IPS-15b (cell line): Measurements from ENCODE around the gene HECTD4.

ENCODE experiments used
- H3K27me3 ChIP-seq: one replicate; pipeline ENCODE4 v1.6.1; 2013; ENCODE audit warnings: low read length; ENCODE audit not compliant: control insufficient read depth, insufficient read depth
- H3K36me3 ChIP-seq: one replicate; pipeline ENCODE4 v1.6.1; 2013; ENCODE audit warnings: low read length; ENCODE audit not compliant: control insufficient read depth, insufficient read depth
- H3K4me1 ChIP-seq: one replicate; pipeline ENCODE4 v1.6.1; 2013; ENCODE audit warnings: mild to moderate bottlenecking, low read length; ENCODE audit not compliant: control insufficient read depth, insufficient read depth
- H3K4me3 ChIP-seq: one replicate; pipeline ENCODE4 v1.5.1; 2013; ENCODE audit warnings: low read depth, low read length
- H3K9ac ChIP-seq: one replicate; pipeline ENCODE4 v1.6.1; 2013; ENCODE audit warnings: low read depth, mild to moderate bottlenecking, low read length
- H3K9me3 ChIP-seq: one replicate; pipeline ENCODE4 v1.6.1; 2013; ENCODE audit warnings: mild to moderate bottlenecking, low read length; ENCODE audit not compliant: control insufficient read depth, insufficient read depth

Gene HECTD4

DNA sequence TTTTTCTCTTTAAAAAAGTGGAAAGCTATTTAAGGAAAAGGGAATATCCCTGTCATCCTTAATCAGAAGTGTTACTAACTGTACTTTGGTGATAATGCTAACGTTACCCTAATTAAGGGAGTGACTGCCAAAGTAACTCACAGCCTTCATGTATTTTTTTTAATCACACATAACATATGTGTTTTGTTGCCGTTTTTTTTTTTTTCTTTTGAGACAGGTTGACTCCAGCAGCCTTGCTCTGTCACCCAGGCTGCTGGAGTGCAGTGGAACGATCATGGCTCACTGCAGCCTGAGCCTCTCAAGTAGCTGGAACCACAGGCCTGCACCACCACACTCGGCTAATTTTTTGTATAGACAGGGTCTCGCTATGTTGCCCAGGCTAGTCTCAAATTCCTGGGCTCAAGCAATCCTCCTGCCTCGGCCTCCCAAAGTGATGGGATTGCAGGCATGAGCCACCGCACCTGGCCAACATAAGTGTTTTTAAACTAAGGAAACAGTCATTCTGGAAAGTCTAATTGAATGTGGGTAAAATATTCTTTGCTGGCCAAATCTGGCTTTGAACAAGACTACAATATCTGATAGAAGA, 56.5 kb downstream of the HECTD4 start:
- Histone ChIP-seq H3K27me3 (no peaks in the 10 kb centered on the region), H3K9ac (no peak overlapping the region), H3K4me1 (no peaks in the 10 kb centered on the region), H3K36me3 (no peaks in the 10 kb centered on the region), H3K4me3 (no peak overlapping the region), H3K9me3 (no peaks in the 10 kb centered on the region)

DNA sequence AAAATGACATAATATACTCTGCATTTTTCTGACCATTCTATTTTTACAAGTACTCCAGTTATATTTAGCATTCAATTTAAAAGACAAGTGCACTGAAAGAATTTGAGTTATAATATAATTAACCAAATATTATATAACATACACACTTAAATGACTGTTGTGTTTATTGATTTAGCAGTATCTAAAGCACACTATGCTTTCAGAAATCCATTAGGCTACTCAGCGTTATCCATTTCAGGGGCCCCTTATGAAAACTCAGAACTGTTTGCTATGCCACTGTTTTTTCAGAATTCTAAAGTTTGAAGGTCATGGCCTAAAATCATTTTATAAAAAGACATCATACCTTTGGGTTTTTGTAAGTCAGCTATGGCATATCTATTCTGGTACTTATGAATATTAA, 57.1 kb downstream of the HECTD4 start:
- no peak overlapping the region for H3K4me3 ChIP-seq
- H3K27me3 ChIP-seq, result no peaks in the 10 kb centered on the region

DNA sequence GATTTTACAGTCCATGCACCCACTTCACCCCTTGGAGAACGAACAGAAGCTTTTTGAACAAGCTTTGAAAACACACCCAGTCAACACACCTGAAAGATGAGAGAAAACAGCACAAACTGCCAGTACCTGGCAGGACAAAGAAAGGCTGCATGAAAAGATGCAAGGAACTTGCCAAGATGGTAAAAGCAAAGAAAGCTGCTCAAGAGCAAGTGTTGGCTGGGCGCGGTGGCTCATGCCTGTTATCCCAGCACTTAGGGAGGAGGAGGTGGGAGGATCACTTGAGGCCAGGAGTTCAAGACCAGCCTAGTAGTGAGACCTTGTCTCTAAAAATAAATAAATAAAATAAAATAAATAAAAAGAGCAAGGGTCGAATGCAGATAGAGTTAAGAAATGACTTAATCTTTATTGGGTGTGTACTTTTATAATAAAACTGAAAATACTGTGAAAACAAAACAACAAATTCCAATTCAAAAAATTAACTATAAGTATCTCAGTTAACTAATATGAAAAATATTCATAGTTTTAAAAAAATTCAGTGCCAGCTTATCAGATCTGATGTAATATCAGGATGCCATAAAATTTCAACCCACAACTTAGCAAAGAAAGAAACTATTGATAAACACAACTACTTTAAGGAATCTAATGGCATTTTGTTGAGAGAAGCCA, 59.2 kb downstream of the HECTD4 start:
- no peaks in the 10 kb centered on the region for H3K9me3 ChIP-seq
- no peaks in the 10 kb centered on the region for H3K36me3 ChIP-seq
- H3K27me3 ChIP-seq, result no peaks in the 10 kb centered on the region
- no peak overlapping the region for H3K9ac ChIP-seq
- no peak overlapping the region for H3K4me3 ChIP-seq
- no peaks in the 10 kb centered on the region for H3K4me1 ChIP-seq

More for the DNA sequence above, 57.1 kb downstream of the HECTD4 start:
- H3K4me1 ChIP-seq, result no peaks in the 10 kb centered on the region
- H3K9ac ChIP-seq, result no peak overlapping the region
- H3K9me3 ChIP-seq, result no peaks in the 10 kb centered on the region
- H3K36me3 ChIP-seq, result no peaks in the 10 kb centered on the region

DNA sequence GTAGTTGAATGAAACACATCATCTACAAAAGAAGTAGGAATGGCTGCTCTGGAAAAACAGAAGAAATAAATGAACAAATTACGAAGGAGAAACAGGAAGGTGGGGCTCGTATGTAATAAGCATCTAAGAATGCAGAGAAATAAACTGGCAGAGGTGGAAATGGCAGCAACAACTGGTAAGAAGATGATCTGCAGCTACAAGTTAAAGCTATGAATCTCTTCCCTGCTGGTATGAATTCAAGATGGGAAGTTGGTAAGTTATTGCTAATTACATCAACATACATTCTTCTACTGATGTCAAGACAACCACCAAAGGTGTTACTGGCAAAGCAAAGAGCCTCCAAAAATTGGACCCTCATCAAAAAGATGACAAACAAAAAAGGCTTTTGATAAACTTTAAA, 59.8 kb downstream of the HECTD4 start:
- Histone ChIP-seq H3K9me3 (no peaks in the 10 kb centered on the region), H3K27me3 (no peaks in the 10 kb centered on the region), H3K4me3 (no peak overlapping the region), H3K4me1 (no peaks in the 10 kb centered on the region), H3K9ac (no peak overlapping the region), H3K36me3 (no peaks in the 10 kb centered on the region)

DNA sequence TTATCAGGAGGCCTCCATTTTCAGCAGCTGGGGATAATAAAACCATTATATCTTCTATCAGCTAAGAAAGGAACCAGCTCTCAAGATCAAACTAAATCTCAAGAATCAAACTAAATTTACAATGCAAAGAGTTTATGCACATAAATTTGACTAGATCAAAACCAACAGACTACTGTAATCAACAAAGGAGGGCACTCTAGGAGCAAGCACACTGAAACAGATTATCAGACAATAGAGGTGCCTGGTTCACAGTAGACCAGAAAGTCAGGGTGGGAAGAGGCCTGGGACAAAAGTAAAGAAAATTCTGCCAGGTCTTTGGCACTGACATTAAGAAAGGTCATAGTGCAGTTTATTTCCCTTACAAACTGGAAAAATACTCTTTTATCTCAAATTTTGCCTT, 61.0 kb downstream of the HECTD4 start:
- Histone ChIP-seq H3K4me1 (no peaks in the 10 kb centered on the region), H3K4me3 (no peak overlapping the region), H3K27me3 (no peaks in the 10 kb centered on the region), H3K9ac (no peak overlapping the region), H3K36me3 (no peaks in the 10 kb centered on the region), H3K9me3 (no peaks in the 10 kb centered on the region)

DNA sequence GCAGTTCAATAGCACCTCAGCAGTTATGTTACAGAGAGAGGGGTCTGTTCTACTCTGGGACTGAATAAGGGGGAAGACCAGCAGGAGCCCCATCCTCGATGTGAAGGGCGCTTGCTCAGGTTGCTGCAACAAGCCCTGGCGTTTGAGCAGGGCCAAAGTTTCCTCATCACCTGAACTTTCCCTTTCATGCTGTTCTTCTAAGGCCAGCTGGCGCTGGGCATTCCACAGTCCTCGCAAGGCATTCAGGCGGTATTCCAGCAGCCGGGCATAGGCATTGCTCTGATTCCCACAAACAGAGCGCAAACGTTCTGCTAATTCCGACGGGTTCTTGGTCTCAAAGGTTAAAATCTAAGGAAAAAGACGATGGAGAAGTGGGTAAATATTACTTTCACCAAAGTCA, 62.8 kb downstream of the HECTD4 start:
- Histone ChIP-seq H3K36me3 (no peaks in the 10 kb centered on the region), H3K27me3 (no peaks in the 10 kb centered on the region), H3K9me3 (no peaks in the 10 kb centered on the region), H3K4me3 (no peak overlapping the region), H3K9ac (no peak overlapping the region), H3K4me1 (no peaks in the 10 kb centered on the region)

DNA sequence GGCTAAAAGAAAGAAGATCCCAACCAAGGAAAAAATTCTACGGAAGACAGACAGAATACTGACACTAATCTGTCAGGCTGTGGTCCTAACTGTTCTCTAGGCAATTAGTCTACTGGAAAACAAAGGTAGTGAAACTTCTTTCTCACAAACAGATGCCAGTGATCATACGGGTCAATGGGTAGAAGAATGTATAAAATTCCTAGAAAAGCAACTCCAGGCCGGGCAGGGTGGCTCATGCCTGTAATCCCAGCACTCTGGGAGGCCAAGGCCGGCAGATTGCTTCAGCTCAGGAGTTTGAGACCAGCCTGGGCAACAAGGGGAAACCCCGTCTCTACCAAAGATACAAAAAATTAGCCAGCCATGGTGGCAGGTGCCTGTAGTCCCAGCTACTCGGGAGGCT, 64.8 kb downstream of the HECTD4 start:
- Histone ChIP-seq H3K9ac (no peak overlapping the region), H3K27me3 (no peaks in the 10 kb centered on the region), H3K4me3 (no peak overlapping the region), H3K9me3 (no peaks in the 10 kb centered on the region), H3K4me1 (no peaks in the 10 kb centered on the region), H3K36me3 (peaks cover 2% of the 10 kb centered on the region)

DNA sequence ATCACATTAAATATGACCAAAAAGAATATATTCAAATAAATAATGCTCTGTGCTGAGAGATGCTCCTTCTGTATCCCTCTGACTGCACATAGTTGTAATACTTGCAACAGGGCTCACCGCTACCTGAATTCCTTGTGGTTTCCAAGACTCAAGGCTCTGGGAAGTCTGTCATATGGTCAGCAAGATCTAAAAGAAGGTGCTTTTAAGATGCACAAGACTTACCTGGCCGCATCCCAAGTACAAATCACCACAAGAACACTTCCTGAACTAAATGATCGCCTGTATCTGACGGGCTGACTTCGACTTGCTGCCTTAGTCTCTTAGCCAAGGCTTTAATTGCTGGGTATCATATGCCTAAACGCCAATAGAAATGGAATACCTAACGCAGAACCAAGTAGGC, 67.2 kb downstream of the HECTD4 start:
- Histone ChIP-seq H3K4me1 (no peaks in the 10 kb centered on the region), H3K4me3 (no peak overlapping the region), H3K9ac (no peak overlapping the region), H3K9me3 (no peaks in the 10 kb centered on the region), H3K36me3 (peaks cover 2% of the 10 kb centered on the region), H3K27me3 (no peaks in the 10 kb centered on the region)

DNA sequence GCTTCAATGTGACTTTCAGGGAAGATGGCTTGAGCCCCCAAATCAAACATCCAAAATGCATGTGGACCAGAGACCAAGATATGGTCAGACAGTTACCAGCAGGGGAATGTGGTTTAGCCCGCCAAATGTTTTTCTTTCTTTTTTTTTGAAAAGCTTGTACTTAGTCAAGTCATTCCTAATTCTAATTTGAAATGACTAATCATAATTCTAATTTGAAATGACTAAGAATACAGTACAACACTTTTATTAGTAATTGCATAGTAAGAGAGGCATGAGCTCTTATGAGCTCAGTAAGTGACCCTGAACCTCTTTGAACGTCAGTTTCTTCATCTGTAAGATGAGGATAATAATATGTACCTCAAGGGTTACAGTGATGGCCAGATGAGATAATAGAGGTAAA, 72.4 kb downstream of the HECTD4 start:
- Histone ChIP-seq H3K9ac (no peak overlapping the region), H3K4me1 (no peaks in the 10 kb centered on the region), H3K4me3 (no peak overlapping the region), H3K9me3 (no peaks in the 10 kb centered on the region), H3K27me3 (no peaks in the 10 kb centered on the region), H3K36me3 (peaks cover 2% of the 10 kb centered on the region)

DNA sequence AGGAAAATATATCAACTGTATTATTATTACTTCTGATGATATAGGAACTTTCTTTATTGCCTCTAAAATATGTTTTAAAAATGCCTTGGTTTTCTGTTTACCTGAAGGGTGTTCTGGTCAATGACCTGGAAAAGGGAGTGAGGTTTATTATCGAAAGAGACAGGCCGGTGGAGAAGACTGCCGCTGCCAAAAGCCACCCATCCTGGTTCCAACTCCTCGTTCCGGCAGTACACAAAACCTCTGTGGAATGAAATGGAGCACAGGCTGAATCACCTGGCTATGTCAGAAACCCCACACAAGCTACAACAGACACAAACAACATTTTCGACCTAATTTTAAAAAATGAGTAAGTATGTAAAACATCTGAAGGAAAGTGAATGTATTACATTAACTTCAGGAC, 73.6 kb downstream of the HECTD4 start:
- Histone ChIP-seq H3K9ac (no peak overlapping the region), H3K9me3 (no peaks in the 10 kb centered on the region), H3K4me3 (no peak overlapping the region), H3K36me3 (no peaks in the 10 kb centered on the region), H3K4me1 (no peaks in the 10 kb centered on the region), H3K27me3 (no peaks in the 10 kb centered on the region)

DNA sequence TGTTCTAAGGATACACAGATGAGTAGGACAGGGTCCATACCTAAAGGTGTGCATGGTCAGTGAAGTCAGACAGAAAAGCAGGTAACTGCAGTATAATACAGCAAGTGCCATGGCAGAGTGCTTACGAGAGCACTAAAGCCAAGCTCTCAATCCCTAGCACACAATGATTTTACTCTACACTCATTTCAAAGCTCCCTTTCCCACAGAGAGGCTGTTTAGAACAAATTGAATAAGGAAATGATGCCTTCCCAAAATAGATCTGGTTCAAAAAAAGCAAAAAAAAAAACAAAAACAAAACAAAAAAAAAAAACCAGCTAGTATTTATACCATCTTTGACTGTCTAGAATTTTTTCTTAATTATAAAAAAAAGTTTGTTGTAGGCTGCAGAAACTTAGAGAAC, 74.1 kb downstream of the HECTD4 start:
- no peak overlapping the region for H3K9ac ChIP-seq
- H3K9me3 ChIP-seq, result no peaks in the 10 kb centered on the region
- no peaks in the 10 kb centered on the region for H3K27me3 ChIP-seq
- H3K36me3 ChIP-seq, result no peaks in the 10 kb centered on the region
- H3K4me1 ChIP-seq, result no peaks in the 10 kb centered on the region
- no peak overlapping the region for H3K4me3 ChIP-seq

DNA sequence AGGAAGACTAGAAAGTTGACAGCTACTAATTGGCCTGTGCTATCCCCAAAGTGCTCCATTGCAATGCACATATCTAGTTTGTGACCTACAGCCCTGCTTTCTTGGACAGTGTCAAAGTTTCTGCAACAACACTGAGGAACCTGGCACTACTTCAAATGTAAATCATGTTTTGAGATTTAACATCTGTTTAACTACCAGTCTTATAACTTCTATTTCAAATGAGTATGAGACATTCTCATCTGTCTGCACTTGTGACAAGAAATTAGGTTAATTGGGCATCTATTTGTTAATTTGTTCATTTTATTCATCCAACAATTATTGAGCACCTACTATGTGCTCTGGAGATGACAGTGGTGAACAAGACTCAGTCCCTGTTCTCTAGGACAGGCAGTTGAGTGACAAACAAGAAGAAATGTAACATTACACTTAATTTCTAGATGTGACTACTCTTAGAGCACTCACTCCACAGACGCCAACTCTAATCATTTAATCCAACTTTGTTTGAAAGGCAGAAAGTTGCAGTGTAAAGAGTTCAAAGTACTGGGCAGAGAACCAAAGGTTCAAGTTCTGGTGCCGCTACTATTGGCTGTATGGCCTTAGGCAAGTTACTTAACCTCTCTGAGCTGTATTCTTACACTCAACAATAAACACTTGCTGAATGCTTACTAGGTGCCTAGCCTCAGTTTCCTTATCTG, 74.8 kb downstream of the HECTD4 start:
- no peaks in the 10 kb centered on the region for H3K4me1 ChIP-seq
- no peak overlapping the region for H3K4me3 ChIP-seq
- no peaks in the 10 kb centered on the region for H3K36me3 ChIP-seq
- no peak overlapping the region for H3K9ac ChIP-seq
- no peaks in the 10 kb centered on the region for H3K9me3 ChIP-seq
- H3K27me3 ChIP-seq, result no peaks in the 10 kb centered on the region
